ENCODE results near the gene RHOJ. TPM values are rescaled to one million over a fixed set of nuclear protein-coding genes. Genes with fewer than 3 reads are reported as not detected.

The RHOJ gene
- total and polyA plus RNA-seq, 2 of the 13 experiments (the other 11 are each of a cell fraction or from before 2014, with no cell fraction given) = 0.22 to 1.3 TPM

- TF ChIP-seq RARA (CRISPR knock-in tag; IDR thresholded peaks at IDR 0.05) (no peak), LBX2 (CRISPR knock-in tag; IDR thresholded peaks at IDR 0.05; ENCODE audit: borderline replicate concordance) (no peak), SOX5 (CRISPR knock-in tag; IDR thresholded peaks at IDR 0.05; ENCODE audit: borderline replicate concordance) (peak; percentile 61; the same call in 1 of the 2 replicates), IRF2 (CRISPR knock-in tag; IDR thresholded peaks at IDR 0.05) (peak; percentile 56; the same call in 1 of the 2 replicates), ZSCAN22 (CRISPR knock-in tag; IDR thresholded peaks at IDR 0.05) (no peak), TEAD3 (CRISPR knock-in tag; optimal IDR thresholded peaks at IDR 0.05; ENCODE audit: borderline replicate concordance) (peak; percentile 35), ZNF644 (CRISPR knock-in tag; IDR thresholded peaks at IDR 0.05; ENCODE audit: low read depth) (peak; percentile 85), HOXA9 (CRISPR knock-in tag; IDR thresholded peaks at IDR 0.05; ENCODE audit: borderline replicate concordance) (no peak), BCL3 (CRISPR knock-in tag; IDR thresholded peaks at IDR 0.05) (no peak), ZNF264 (CRISPR knock-in tag; IDR thresholded peaks at IDR 0.05) (peak; percentile 57; the same call in 1 of the 2 replicates), BHLHE40 (IDR thresholded peaks at IDR 0.05; ENCODE audit: low read length) (no peak), ZUFSP (CRISPR knock-in tag; IDR thresholded peaks at IDR 0.05; ENCODE audit: borderline replicate concordance) (no peak), TAF15 (IDR thresholded peaks at IDR 0.05; ENCODE audit: low read depth, low read length, poor library complexity, severe bottlenecking) (no peak), MEIS1 (CRISPR knock-in tag; IDR thresholded peaks at IDR 0.05; ENCODE audit: borderline replicate concordance) (no peak), THYN1 (CRISPR knock-in tag; IDR thresholded peaks at IDR 0.05; ENCODE audit: borderline replicate concordance, low read depth) (no peak), ZFP36L1 (CRISPR knock-in tag; IDR thresholded peaks at IDR 0.05) (no peak), HDAC1 (CRISPR knock-in tag; IDR thresholded peaks at IDR 0.05) (peak; percentile 21; the same call in 1 of the 2 replicates), NCOA1 (CRISPR knock-in tag; IDR thresholded peaks at IDR 0.05) (no peak), ZNF552 (CRISPR knock-in tag; IDR thresholded peaks at IDR 0.05; ENCODE audit: borderline replicate concordance) (no peak), JDP2 (CRISPR knock-in tag; IDR thresholded peaks at IDR 0.05; ENCODE audit: borderline replicate concordance) (no peak), ZNF136 (CRISPR knock-in tag; IDR thresholded peaks at IDR 0.05; ENCODE audit: low read depth) (no peak), ZNF839 (CRISPR knock-in tag; IDR thresholded peaks at IDR 0.05; ENCODE audit: borderline replicate concordance) (no peak)
- TF ChIP-seq, protein P1, sequence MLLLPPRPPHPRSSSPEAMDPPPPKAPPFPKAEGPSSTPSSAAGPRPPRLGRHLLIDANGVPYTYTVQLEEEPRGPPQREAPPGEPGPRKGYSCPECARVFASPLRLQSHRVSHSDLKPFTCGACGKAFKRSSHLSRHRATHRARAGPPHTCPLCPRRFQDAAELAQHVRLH (CRISPR knock-in tag; IDR thresholded peaks at IDR 0.05; ENCODE audit: borderline replicate concordance, low read depth) = peak; percentile 55; the same call in 1 of the 2 replicates
- TF ChIP-seq, protein P2, sequence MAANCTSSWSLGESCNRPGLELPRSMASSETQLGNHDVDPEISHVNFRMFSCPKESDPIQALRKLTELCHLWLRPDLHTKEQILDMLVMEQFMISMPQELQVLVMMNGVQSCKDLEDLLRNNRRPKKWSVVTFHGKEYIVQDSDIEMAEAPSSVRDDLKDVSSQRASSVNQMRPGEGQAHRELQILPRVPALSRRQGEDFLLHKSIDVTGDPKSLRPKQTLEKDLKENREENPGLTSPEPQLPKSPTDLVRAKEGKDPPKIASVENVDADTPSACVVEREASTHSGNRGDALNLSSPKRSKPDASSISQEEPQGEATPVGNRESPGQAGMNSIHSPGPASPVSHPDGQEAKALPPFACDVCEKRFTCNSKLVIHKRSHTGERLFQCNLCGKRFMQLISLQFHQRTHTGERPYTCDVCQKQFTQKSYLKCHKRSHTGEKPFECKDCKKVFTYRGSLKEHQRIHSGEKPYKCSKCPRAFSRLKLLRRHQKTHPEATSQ (CRISPR knock-in tag; IDR thresholded peaks at IDR 0.05; ENCODE audit: borderline replicate concordance) = no peak
Measured at GRCh38 chr14:63203618-63204406, 431 bp upstream of the RHOJ start (continued).
